Breast epithelium (tissue), 4 donors: Measurements from ENCODE around the gene GPC6. TPM values are rescaled to one million over a fixed set of nuclear protein-coding genes. Genes with fewer than 3 reads are reported as not detected.

Experiments used
- DNase-seq, 2 donors: peaks; one replicate each; pipeline ENCODE4 v3.0.0-alpha.2; 2019; ENCODE audit warnings: low spot score in 2 of 2
- H3K27ac ChIP-seq, 2 donors: fragments of 200-600 bp; sonication (generic) in 1 of 2; one replicate each; pipeline ENCODE4 v1.5.1; 2016 to 2019; ENCODE audit warnings: mild to moderate bottlenecking in 1 of 2
- H3K27me3 ChIP-seq, 2 donors: fragments of 200-600 bp; sonication (generic) in 1 of 2; one replicate each; pipeline versions ENCODE4 v1.5.1 to v1.6.0; 2017 to 2019; ENCODE audit warnings: control low read depth in 1 of 2, mild to moderate bottlenecking in 1 of 2
- H3K36me3 ChIP-seq: fragments of 200-600 bp; one replicate; pipeline ENCODE4 v1.5.1; 2019
- H3K4me1 ChIP-seq, 2 donors: fragments of 200-600 bp; sonication (generic); one replicate each; pipeline ENCODE4 v1.5.1; 2016 to 2019; ENCODE audit warnings: control low read depth in 1 of 2
- H3K4me3 ChIP-seq, 3 donors: fragments of 200-600 bp; sonication (generic); 1 replicate in 2 of 3; 2 replicates in 1 of 3; pipeline ENCODE4 v1.5.1; 2016 to 2019; ENCODE audit warnings: mild to moderate bottlenecking in 3 of 3, moderate library complexity in 2 of 3
- H3K9me3 ChIP-seq, 2 donors: fragments of 200-600 bp; sonication (generic) in 1 of 2; one replicate each; pipeline ENCODE4 v1.5.1; 2016 to 2019; ENCODE audit warnings: control low read depth in 1 of 2
- CTCF ChIP-seq, 3 donors: fragments of 450-650 bp; IDR thresholded peaks; one replicate each; pipeline ENCODE4 v1.5.1; 2016 to 2017; ENCODE audit warnings: antibody characterized with exemption in 3 of 3, mild to moderate bottlenecking in 3 of 3, moderate library complexity in 3 of 3
- POLR2A ChIP-seq: fragments of 450-650 bp; IDR thresholded peaks from one replicate; pipeline ENCODE4 v1.6.1; 2016; ENCODE audit warnings: antibody characterized with exemption, mild to moderate bottlenecking, moderate library complexity
- POLR2AphosphoS5 ChIP-seq, 3 donors: sonication (generic); formaldehyde crosslinking; IDR thresholded peaks; one replicate each; pipeline ENCODE4 v1.6.1; 2017; ENCODE audit warnings: antibody characterized with exemption in 3 of 3
- intact Hi-C: fragments of 100-400 bp; cut with DNase I; formaldehyde crosslinking; loops from one replicate; pipeline ENCODE4 v1.15.1; 2023; ENCODE audit warnings: low total_unique reads
- total RNA-seq, 3 donors: library from RNA; depleted of rRNA; stranded (reverse); fragments of >200 nt; gene quantifications; one replicate each; pipeline ENCODE4 v1.1.0, GENCODE V29; 2016

Gene GPC6
- total RNA-seq, 3 donors from 2014 or later = 3.5 to 44.0 (median 4.9) TPM

DNA sequence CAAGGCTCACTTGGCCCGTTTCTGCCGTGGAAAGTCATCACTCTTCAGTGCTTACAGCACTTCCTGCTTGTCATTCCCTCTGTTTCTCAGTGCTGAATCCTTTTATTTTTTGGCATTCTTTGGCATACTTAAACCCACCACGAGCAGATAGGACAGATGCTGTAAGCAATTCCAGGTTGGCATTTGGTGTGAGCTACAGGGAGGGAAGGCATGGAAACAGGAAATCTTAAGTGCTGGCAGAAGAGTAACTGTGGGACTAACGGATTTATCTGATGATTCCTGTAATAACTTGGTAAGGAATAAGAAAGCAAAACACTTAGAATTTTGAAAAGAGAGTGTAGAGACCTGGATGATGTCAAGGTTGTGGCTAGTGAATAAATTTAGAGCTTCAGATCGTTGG lies 273.4 kb downstream of the GPC6 start:
- Histone ChIP-seq H3K9me3 (no peaks in the 10 kb centered on the region), H3K36me3 (no peaks in the 10 kb centered on the region), H3K4me1 (no peaks in the 10 kb centered on the region), H3K27me3 (no peaks in the 10 kb centered on the region), H3K4me3 (no peak overlapping the region), H3K27ac (no peak overlapping the region)
- DNase-seq = no peak
- intact Hi-C loops = no loop called here
- TF ChIP-seq CTCF (IDR thresholded peaks at IDR 0.05) (no peak), POLR2AphosphoS5 (IDR thresholded peaks at IDR 0.05) (no peak), POLR2A (no peak)

GRCh38 chr13:93502071-93502470 lies 275.5 kb downstream of the GPC6 start:
- Histone ChIP-seq H3K4me3 (no peak overlapping the region), H3K27ac (no peak overlapping the region), H3K4me1 (no peaks in the 10 kb centered on the region), H3K9me3 (no peaks in the 10 kb centered on the region), H3K27me3 (no peaks in the 10 kb centered on the region), H3K36me3 (no peaks in the 10 kb centered on the region)
- DNase-seq = no peak
- TF ChIP-seq POLR2A (no peak), POLR2AphosphoS5 (IDR thresholded peaks at IDR 0.05) (no peak), CTCF (IDR thresholded peaks at IDR 0.05) (no peak)
- intact Hi-C loops = no loop called here

GRCh38 chr13:93502987-93503615 lies 276.5 kb downstream of the GPC6 start:
- no peaks in the 10 kb centered on the region for H3K4me1 ChIP-seq
- intact Hi-C loops = no loop called here
- no peaks in the 10 kb centered on the region for H3K36me3 ChIP-seq
- H3K27ac ChIP-seq = no peak overlapping the region
- no peaks in the 10 kb centered on the region for H3K27me3 ChIP-seq
- DNase-seq = no peak
- no peak for TF ChIP-seq CTCF (IDR thresholded peaks at IDR 0.05)
- no peak for TF ChIP-seq POLR2A
- no peak for TF ChIP-seq POLR2AphosphoS5 (IDR thresholded peaks at IDR 0.05)
- no peaks in the 10 kb centered on the region for H3K9me3 ChIP-seq
- no peak overlapping the region for H3K4me3 ChIP-seq

DNA sequence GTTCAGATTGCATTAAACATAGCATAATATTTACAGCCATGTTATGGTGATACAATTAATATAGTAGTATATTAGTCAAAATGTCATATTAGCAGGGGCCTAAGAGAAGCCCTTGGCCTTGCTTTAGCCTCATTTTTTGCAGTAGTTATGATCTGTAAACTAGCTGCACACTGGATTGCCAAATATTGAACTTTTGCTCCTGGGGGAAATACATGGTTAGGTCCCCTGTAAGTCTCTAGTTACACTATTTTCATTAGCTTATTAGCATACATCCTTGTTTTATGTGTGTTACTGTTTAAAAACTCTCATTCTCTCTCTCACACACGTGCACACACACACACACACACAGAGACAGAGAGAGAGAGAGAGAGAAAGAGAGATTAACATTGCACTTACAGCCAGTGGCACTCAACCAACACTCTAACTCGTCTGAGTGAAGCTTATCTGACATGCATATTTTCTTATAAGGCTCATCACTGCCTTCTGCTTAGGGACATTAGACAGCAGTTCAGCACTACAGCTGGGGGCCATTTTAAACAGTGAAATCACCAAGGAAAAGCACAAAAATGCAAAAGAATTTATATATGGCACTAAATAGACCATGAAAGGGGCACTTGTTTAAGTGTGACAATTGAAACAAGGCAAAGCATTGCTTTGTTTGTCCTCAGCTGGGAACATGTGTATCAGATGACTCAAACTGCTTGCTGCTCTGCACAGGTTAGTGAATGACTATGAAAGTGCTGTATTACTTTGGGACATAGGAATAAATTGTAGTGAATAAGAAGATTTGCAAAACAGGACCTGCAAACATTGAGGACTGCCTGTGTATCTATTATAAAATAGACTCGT lies 278.7 kb downstream of the GPC6 start:
- intact Hi-C loops = no loop called here

More for the DNA sequence above, 278.7 kb downstream of the GPC6 start:
- H3K27me3 ChIP-seq = no peaks in the 10 kb centered on the region
- no peaks in the 10 kb centered on the region for H3K9me3 ChIP-seq
- no peak overlapping the region for H3K4me3 ChIP-seq
- no peak for TF ChIP-seq POLR2A
- no peak for TF ChIP-seq CTCF (IDR thresholded peaks at IDR 0.05)
- TF ChIP-seq POLR2AphosphoS5 (IDR thresholded peaks at IDR 0.05) = no peak
- no peak for DNase-seq
- no peaks in the 10 kb centered on the region for H3K4me1 ChIP-seq
- no peak overlapping the region for H3K27ac ChIP-seq
- H3K36me3 ChIP-seq = no peaks in the 10 kb centered on the region
